NCI-H526 treated with DMSO at 0.1 percent for 48 hours (cell line): ENCODE data around the gene PPP2R2C.

Experiments used
- DNase-seq: peaks from one replicate; lab custom pipeline; 2025; lab: John Stamatoyannopoulos, UW

The PPP2R2C gene

GRCh38 chr4:6307230-6307629 lies 165.2 kb downstream of the PPP2R2C start:
- no peak for DNase-seq

- DNase-seq: no peak
Observed at GRCh38 chr4:6306299-6306698, 166.1 kb downstream of the PPP2R2C start.

DNA sequence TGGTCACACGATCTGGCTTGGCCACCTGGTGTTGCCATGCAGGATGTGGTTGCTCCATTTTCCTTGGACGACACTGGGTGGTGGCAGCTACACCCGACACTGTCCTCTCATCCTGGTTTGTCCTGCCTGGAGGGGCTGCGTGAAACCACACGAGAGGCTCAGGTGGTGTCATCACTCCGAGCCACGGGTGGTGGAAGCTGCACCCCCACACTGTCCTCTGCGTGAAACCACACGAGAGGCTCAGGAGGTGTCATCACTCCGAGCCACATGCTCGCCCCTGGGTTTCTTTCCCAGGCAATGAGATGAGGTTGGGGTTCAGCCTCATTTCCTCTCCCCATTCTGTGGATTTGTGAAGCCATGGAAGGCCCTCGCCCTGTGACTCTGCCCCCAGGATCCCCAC lies 168.5 kb downstream of the PPP2R2C start:
- DNase-seq: no peak

DNA sequence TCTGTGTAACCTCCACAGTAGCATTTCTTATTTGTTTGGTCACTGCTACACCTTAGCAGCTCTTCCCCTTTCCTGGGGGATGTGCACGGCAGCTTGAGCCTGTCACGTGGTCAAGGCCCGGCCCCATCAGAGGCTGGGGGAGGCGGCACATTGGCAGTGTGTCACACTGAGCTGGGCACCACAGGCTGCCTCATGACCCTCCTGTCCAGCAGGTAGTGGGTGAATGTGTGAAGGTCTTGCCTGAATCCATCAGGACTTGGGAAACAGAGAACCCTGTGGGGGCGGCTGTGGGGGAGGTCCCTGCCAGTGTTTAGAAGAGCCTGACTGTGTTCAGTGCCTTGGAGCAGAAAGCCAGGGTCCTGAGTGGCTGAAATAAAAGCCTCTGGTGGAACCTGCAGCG lies 169.5 kb downstream of the PPP2R2C start:
- DNase-seq: no peak

DNA sequence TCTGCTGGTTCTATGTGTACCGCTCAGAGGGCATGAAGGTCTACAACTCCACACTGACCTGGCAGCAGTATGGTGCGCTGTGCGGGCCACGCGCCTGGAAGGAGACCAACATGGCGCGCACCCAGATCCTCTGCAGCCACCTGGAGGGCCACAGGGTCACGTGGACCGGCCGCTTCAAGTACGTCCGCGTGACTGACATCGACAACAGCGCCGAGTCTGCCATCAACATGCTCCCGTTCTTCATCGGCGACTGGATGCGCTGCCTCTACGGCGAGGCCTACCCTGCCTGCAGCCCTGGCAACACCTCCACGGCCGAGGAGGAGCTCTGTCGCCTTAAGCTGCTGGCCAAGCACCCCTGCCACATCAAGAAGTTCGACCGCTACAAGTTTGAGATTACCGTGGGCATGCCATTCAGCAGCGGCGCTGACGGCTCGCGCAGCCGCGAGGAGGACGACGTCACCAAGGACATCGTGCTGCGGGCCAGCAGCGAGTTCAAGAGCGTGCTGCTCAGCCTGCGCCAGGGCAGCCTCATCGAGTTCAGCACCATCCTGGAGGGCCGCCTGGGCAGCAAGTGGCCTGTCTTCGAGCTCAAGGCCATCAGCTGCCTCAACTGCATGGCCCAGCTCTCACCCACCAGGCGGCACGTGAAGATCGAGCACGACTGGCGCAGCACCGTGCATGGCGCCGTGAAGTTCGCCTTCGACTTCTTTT lies 170.5 kb downstream of the PPP2R2C start:
- DNase-seq: no peak

GRCh38 chr4:6301051-6301731 lies 171.2 kb downstream of the PPP2R2C start:
- DNase-seq: no peak

GRCh38 chr4:6300359-6300758 lies 172.1 kb downstream of the PPP2R2C start:
- no peak for DNase-seq

DNA sequence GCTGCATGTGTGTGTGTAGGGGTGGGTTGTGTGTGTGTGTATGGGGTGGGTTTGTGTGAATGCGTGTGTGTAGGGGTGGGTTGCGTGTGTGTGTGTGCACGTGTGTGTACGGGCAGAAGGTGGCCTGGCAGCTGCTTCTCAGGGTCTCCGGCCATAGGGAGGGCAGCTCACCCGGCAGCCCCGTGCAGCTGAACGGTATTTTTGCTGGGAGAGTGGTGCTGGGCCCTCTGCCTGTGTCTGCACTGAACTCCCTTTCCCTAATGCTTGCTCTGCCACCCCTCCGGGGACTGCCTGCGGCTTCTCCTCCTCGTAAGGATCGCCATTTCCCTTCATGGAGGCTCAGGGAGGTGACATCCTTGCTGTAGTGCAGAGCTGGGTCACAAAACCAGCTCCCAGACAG lies 172.5 kb downstream of the PPP2R2C start:
- DNase-seq: no peak

DNA sequence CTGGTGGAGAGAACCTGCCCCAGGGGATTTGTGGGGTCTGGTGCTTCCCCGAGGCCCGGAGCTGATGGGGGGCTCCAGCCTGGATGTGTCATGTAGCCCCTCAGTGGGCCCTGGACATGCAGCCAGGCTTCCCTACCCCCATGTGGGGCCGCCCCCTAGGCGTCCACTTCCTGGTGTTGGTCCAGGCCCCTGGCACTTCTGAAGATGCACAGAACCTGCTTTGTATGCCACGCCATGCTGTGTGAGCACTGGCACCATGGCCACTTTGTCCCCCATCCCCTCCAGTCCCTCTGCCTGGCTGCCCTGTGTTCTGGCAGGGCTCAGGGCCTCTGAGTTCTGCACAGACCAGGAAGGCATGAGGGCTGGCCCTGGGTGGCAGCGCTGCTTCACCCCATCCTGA lies 173.6 kb downstream of the PPP2R2C start:
- DNase-seq: no peak

DNA sequence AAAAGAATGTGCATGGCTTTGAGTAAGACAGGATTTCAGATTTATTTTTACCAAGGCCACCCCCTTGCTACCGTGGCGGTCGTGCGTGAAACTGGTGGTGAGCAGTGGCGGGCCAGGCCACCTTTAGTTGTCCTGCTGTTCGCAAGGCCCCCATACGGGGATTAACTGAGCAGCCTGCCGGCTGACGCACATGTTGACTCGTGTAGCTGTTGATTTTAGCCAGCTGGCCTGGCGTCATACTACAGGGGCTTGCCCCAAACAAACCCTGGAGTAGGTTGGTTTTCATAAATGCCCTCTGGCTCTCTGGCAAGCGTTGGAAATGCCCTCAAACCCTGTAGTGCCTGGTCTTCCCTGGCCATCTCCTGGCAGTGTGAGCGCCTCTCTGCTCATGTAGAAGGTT lies 174.4 kb downstream of the PPP2R2C start:
- no peak for DNase-seq

DNA sequence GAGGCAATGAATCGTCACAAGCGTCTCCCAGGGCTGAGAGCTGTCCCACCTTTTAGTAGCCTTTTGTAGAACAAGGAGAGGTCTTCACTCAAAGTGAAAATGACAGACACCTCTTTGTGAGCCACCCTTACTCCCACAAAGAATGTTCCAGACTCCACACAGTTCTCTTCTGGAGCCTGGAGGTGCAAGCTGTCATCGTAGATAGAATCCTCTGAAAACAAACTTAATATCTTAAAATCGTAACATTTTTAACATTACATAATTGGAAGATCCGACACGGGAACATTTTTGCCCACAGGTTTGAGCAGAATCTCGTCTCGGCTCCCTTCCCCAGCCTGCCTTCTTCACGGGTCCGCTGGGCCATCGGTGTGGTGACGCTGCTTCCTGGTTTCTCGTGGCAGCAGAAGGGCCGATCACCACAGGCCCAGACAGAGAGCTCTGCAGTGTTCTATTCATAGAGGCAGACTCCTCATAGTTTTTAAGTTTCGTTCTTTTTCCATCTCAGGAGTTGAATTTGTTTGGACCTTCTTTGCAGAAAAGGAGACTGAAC lies 175.1 kb downstream of the PPP2R2C start:
- no peak for DNase-seq

GRCh38 chr4:6296026-6296425 lies 176.4 kb downstream of the PPP2R2C start:
- no peak for DNase-seq

DNA sequence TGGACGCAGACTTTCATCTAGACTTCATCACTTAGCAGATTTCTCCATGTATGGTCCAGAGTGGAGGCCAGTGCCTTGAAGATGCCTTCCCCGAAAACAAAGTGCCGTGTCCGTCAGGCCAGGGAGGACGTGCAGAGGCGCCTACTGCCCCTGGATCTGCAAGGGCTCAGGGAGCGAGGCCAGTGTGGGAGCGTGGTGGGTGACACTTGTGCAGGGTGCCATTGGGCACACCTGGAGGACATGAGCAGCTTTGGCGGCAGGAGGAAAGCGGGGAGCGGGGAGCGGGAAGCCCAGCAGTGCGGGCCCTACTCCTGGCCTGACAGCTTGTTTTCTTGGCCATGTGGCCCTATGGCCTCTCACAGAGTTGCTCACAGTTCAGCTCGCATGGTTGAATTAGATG lies 176.9 kb downstream of the PPP2R2C start:
- DNase-seq: no peak

DNA sequence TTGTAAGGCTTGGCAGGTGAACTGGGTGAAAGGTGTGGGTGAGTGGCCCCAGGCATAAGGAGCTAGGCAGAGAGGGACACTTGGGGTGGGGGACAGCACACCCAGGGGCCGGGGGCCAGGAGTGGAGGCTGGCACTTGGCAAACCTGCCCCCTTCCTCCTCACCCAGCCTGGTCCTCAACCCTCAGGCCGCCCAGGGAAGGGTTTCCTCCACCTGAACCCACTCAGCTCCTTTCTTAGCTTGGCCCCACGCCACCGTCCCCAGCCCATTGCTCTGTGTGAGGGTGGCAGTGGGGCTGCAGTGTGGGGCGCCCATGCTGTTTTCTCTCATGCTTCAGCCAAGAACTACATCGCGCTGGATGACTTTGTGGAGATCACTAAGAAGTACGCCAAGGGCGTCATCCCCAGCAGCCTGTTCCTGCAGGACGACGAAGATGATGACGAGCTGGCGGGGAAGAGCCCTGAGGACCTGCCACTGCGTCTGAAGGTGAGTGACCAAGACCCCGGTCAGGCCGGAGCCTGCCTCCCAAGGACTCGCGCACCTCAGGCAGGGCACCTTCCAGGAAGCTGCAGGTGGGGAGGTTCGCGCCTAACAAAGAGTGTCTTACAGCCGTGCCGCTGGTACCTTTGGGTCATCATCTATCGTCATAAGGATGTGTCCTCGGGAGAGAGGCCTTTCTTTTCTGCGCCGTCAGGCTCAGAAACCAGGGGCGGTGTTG lies 177.6 kb downstream of the PPP2R2C start:
- no peak for DNase-seq

- DNase-seq: no peak
Observed at GRCh38 chr4:6293661-6294060, 178.8 kb downstream of the PPP2R2C start.

DNA sequence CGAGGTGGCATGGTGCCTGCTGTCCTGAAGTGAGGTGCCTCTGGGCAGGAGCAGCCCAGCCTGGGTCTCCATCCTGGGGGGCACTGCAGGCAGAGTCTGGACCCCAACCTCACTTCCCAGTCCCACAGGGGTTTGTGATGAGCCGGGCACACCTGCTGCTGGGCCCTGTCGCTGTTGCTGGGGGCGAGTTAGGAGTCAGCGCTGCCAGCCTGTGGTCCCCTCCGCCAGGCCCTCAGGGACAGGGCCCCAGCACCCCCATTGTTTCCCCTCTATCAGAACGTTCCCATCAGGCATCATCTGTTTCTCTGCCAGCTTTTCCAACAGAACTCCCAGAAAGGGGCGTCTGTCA lies 179.3 kb downstream of the PPP2R2C start:
- no peak for DNase-seq

DNA sequence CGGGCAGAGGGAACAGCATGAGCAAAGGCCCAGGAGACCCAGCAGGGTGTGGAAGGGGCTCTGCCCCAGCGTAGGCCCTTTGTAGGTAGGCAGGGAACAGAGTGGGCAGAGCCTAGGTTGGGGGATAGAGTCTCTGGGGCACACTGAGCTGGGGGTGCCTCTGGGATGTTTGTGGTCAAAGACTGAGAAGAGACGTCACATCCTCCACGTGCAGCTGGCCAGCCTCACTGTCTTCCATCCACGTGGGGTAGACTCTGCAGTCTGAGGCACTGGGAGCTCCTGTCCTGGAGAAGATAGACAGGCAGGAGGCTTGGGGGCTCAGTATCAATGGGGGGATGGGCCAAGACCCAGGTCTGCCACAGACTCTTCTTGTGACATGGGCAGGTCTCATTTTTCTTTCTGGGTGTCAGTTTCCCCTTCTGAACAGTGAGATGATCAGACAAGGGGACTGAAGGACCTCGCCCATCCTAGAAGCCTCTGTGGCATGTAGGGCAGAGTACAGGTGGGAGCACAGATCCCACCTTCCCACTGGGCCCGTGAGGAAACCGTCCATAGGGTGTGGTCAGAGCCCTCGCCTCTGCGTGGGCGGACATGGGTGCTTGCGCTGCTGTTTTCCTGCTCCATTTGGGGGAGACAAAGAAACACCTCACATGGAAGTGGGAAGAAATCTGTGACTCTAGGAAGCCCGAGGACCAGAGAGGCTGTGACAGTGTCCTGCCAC lies 179.9 kb downstream of the PPP2R2C start:
- no peak for DNase-seq

DNA sequence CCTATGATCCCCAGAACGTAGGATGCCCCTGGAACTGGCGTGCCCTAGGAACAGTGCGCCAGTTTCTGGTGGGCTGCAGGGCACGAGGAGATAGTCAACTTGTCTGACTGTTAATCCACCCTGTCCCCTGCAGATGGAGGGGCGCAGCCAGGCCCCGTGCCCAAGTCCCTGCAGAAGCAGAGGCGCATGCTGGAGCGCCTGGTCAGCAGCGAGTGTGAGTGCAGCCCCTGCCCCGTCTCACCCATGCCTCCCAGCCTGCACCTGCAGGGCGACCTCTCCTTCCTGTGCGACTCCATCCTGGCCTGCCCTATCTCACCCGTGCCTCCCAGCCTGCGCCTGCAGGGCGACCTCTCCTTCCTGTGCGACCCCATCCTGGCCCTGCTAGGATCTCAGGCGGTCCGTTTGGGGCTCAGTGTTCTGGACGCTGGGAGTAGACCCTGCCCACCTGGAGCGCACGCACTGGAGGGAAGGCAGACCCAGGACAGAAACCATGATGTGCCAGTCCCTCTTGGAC lies 180.6 kb downstream of the PPP2R2C start:
- no peak for DNase-seq

- no peak for DNase-seq
Observed at GRCh38 chr4:6290769-6291547, 181.5 kb downstream of the PPP2R2C start.

- DNase-seq: no peak
Observed at GRCh38 chr4:6290256-6290655, 182.2 kb downstream of the PPP2R2C start.

GRCh38 chr4:6288871-6289270 lies 183.5 kb downstream of the PPP2R2C start:
- DNase-seq: no peak
